Measurements from ENCODE around the gene FOXN3. TPM values are rescaled to one million over a fixed set of nuclear protein-coding genes. Genes with fewer than 3 reads are reported as not detected.

The FOXN3 gene
- total RNA-seq, 1 experiment from 2014 or later, result 125 TPM

- Histone ChIP-seq H4K20me1 (ENCODE audit: control insufficient read depth, insufficient read depth, insufficient read length) (no peaks in the 10 kb centered on the region), H3K4ac (ENCODE audit: low read depth, low read length) (no peak overlapping the region), H3K14ac (ENCODE audit: insufficient read depth, low read length) (no peak overlapping the region; the same call in 1 of the 2 replicates), H3K18ac (ENCODE audit: insufficient read length, low read depth, low read length) (no peak overlapping the region), H3K27me3 (ENCODE audit: insufficient read depth, low read length) (no peaks in the 10 kb centered on the region), H3K9me3 (ENCODE audit: control insufficient read depth, low read depth, low read length) (no peaks in the 10 kb centered on the region), H4K5ac (ENCODE audit: insufficient read length, low read depth, low read length) (no peak overlapping the region), H3T11ph (ENCODE audit: low read length) (no peak overlapping the region), H3K79me1 (ENCODE audit: insufficient read depth, low read depth, low read length, poor library complexity, severe bottlenecking) (peaks cover 10% of the 10 kb centered on the region), H3K4me1 (ENCODE audit: insufficient read depth, low read length) (peaks cover 18% of the 10 kb centered on the region; the same call in 1 of the 2 replicates), H2BK120ac (ENCODE audit: low read depth, low read length, poor library complexity, severe bottlenecking) (no peak overlapping the region), H3K27ac (ENCODE audit: insufficient read length, low read depth, low read length) (no peak overlapping the region), H2BK20ac (ENCODE audit: low read depth, low read length, poor library complexity, severe bottlenecking) (no peak overlapping the region), H2BK5ac (ENCODE audit: insufficient read length, low read length) (no peak overlapping the region), H4K91ac (ENCODE audit: insufficient read length, low read depth, low read length) (no peak overlapping the region), H3K4me2 (ENCODE audit: insufficient read depth, insufficient read length, low read length) (no peak overlapping the region), H3K23me2 (ENCODE audit: insufficient read length, low read depth, low read length, poor library complexity, severe bottlenecking) (no peaks in the 10 kb centered on the region), H4K8ac (replicated peaks; ENCODE audit: insufficient read length, low read depth, low read length) (no peak overlapping the region), H2BK15ac (ENCODE audit: low read depth, low read length) (no peak overlapping the region), H2AK5ac (ENCODE audit: insufficient read length, low read length) (no peak overlapping the region), H3K79me2 (ENCODE audit: insufficient read depth, low read length) (peaks cover 76% of the 10 kb centered on the region), H2AFZ (ENCODE audit: low read length) (no peak overlapping the region), H3K56ac (ENCODE audit: insufficient read length, low read depth, low read length) (no peak overlapping the region), H3K9ac (ENCODE audit: extremely low read depth, insufficient read length, low read length) (no peak overlapping the region), H3K23ac (ENCODE audit: insufficient read length, low read depth, low read length) (no peak overlapping the region), H2BK12ac (ENCODE audit: insufficient read length, low read depth, low read length) (no peak overlapping the region)
- H3K27me3 Mint-ChIP-seq (ENCODE audit: low read depth), result no peaks in the 10 kb centered on the region
- no peak for DNase-seq
- H3K27ac Mint-ChIP-seq, result peak overlapping the region in 1 of 3 experiments; percentile 90; a peak in 2 of 7 replicates
- no peaks in the 10 kb centered on the region for H3K9me3 Mint-ChIP-seq
- TF ChIP-seq CTCF (conservative IDR thresholded peaks at IDR 0.05), result peak; percentile 41; the same call in 2 of the 3 replicates
- H3K4me3 Mint-ChIP-seq, result no peak overlapping the region
- peaks cover 4 to 24% (median 9%) of the 10 kb centered on the region in 3 experiments; a peak in 5 of 7 replicates for H3K36me3 Mint-ChIP-seq (ENCODE audit: insufficient read depth in 1 of 3, low read depth in 3 of 3)
- H3K4me1 Mint-ChIP-seq, result peaks cover 70 to 71% of the 10 kb centered on the region in 2 experiments
- WGBS (ENCODE audit: extremely low coverage, insufficient read length, low lambda C conversion rate), result no CpG with 5 or more reads among the region's 5 CpGs
Measured at GRCh38 chr14:89388853-89389252, 28.2 kb downstream of the FOXN3 start.
